ENCODE results near the gene TMEM196. TPM values are rescaled to one million over a fixed set of nuclear protein-coding genes. Genes with fewer than 3 reads are reported as not detected.

TMEM196 gene
- polyA plus RNA-seq, 2 donors = not detected

DNA sequence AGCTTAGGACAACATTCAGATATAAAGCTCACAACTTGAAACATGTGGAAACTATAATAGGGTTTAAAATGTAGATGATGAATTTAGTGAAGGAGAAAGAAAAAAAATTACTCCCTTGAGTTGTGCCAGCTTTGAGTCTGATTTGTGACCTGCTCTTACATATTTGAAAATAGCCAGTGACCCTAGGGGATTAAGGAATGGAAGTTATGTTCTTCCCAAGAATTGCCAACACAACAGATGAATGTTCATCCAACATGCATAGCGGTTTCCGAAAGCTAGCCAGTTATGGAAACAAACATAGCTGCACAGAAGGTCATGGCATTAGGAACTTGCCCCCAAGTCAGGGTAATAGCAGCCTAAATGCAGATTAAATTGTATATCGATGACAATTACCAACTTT is 10.8 kb downstream of the TMEM196 start:
- no peaks in the 10 kb centered on the region for H3K9me3 ChIP-seq (ENCODE audit: control insufficient read depth in 2 of 2, insufficient read depth in 1 of 2, low read depth in 1 of 2, low read length in 1 of 2)
- H3K27ac ChIP-seq (ENCODE audit: low read depth in 2 of 2, low read length in 1 of 2) = no peak overlapping the region
- 83% methylated on average over 3 of the region's 3 CpGs for WGBS, 2 donors
- no peaks in the 10 kb centered on the region for H3K27me3 ChIP-seq (ENCODE audit: control insufficient read depth in 1 of 2, insufficient read depth in 2 of 2, low read length in 2 of 2)
- H3K4me1 ChIP-seq (ENCODE audit: control insufficient read depth in 2 of 2, insufficient read depth in 2 of 2, low read length in 1 of 2) = no peaks in the 10 kb centered on the region
- no peak overlapping the region for H3K4me3 ChIP-seq (ENCODE audit: low read depth in 1 of 2, low read length in 2 of 2)
- H3K36me3 ChIP-seq (ENCODE audit: control insufficient read depth in 2 of 2, insufficient read depth in 2 of 2, low read length in 1 of 2) = no peaks in the 10 kb centered on the region

DNA sequence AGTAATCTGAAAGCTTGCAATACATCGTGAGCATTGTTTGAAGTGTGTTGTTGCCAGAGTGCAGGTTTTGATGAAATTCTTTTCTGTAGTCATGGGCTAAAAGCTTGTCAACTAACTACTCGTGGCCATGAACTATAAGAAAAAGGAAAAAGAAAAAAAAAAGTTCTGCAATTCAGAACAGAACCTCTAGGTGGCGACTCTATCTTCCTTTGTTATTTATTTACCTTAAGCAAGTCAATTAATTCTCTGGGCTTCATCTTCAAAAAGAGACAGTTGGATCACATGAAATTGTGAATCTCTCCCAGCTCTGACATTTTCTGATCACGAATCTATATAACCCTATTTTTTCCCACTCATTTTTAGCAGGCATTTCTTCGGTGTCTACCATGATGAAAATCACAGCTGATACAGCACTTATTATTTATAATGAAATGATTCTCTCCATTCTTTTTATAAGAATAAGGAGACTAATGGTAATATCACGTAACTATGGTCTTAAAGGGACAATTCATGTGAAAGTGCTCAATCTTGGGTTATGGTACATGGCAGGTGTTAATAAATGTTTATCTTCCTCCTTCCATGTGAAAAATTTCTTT is 18.8 kb downstream of the TMEM196 start:
- Histone ChIP-seq H3K4me1 (ENCODE audit: control insufficient read depth in 2 of 2, insufficient read depth in 2 of 2, low read length in 1 of 2) (no peaks in the 10 kb centered on the region), H3K36me3 (ENCODE audit: control insufficient read depth in 2 of 2, insufficient read depth in 2 of 2, low read length in 1 of 2) (no peaks in the 10 kb centered on the region), H3K27ac (ENCODE audit: low read depth in 2 of 2, low read length in 1 of 2) (no peak overlapping the region), H3K27me3 (ENCODE audit: control insufficient read depth in 1 of 2, insufficient read depth in 2 of 2, low read length in 2 of 2) (no peaks in the 10 kb centered on the region), H3K9me3 (ENCODE audit: control insufficient read depth in 2 of 2, insufficient read depth in 1 of 2, low read depth in 1 of 2, low read length in 1 of 2) (no peaks in the 10 kb centered on the region), H3K4me3 (ENCODE audit: low read depth in 1 of 2, low read length in 2 of 2) (no peak overlapping the region)
- WGBS, 2 donors = 40% methylated on average over 6 of the region's 6 CpGs

GRCh38 chr7:19752020-19752419 is 21.4 kb downstream of the TMEM196 start:
- Histone ChIP-seq H3K9me3 (ENCODE audit: control insufficient read depth in 2 of 2, insufficient read depth in 1 of 2, low read depth in 1 of 2, low read length in 1 of 2) (no peaks in the 10 kb centered on the region), H3K4me1 (ENCODE audit: control insufficient read depth in 2 of 2, insufficient read depth in 2 of 2, low read length in 1 of 2) (no peaks in the 10 kb centered on the region), H3K27me3 (ENCODE audit: control insufficient read depth in 1 of 2, insufficient read depth in 2 of 2, low read length in 2 of 2) (no peaks in the 10 kb centered on the region), H3K36me3 (ENCODE audit: control insufficient read depth in 2 of 2, insufficient read depth in 2 of 2, low read length in 1 of 2) (no peaks in the 10 kb centered on the region), H3K4me3 (ENCODE audit: low read depth in 1 of 2, low read length in 2 of 2) (no peak overlapping the region), H3K27ac (ENCODE audit: low read depth in 2 of 2, low read length in 1 of 2) (no peak overlapping the region)
- 72 to 77% methylated on average over 3 of the region's 3 CpGs for WGBS, 2 donors

DNA sequence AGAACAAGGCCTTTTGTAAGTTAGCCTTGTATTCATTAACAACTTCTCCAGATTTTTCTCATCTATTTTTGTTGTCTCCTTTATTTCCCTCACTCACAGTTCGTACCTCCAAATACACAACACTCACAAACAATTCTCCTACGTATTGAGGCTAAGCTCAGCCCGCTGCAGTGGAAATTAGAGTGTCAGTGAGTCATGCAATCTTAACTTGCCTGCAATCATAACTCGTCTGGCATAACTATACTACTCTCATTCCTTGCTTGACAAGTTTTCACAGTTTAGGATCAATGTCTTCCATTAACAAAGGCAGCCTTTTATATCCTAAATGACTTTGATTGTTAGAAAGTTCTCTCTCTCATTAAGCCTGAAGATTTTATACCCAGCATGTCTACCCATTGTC is 23.8 kb downstream of the TMEM196 start:
- Histone ChIP-seq H3K9me3 (ENCODE audit: control insufficient read depth in 2 of 2, insufficient read depth in 1 of 2, low read depth in 1 of 2, low read length in 1 of 2) (no peaks in the 10 kb centered on the region), H3K27me3 (ENCODE audit: control insufficient read depth in 1 of 2, insufficient read depth in 2 of 2, low read length in 2 of 2) (no peaks in the 10 kb centered on the region), H3K36me3 (ENCODE audit: control insufficient read depth in 2 of 2, insufficient read depth in 2 of 2, low read length in 1 of 2) (no peaks in the 10 kb centered on the region), H3K4me3 (ENCODE audit: low read depth in 1 of 2, low read length in 2 of 2) (no peak overlapping the region), H3K27ac (ENCODE audit: low read depth in 2 of 2, low read length in 1 of 2) (no peak overlapping the region), H3K4me1 (ENCODE audit: control insufficient read depth in 2 of 2, insufficient read depth in 2 of 2, low read length in 1 of 2) (no peaks in the 10 kb centered on the region)
- WGBS, 2 donors = 38 to 51% methylated on average over 4 of the region's 4 CpGs

- H3K4me1 ChIP-seq (ENCODE audit: control insufficient read depth in 2 of 2, insufficient read depth in 2 of 2, low read length in 1 of 2) = no peaks in the 10 kb centered on the region
- H3K27ac ChIP-seq (ENCODE audit: low read depth in 2 of 2, low read length in 1 of 2) = no peak overlapping the region
- no peak overlapping the region for H3K4me3 ChIP-seq (ENCODE audit: low read depth in 1 of 2, low read length in 2 of 2)
- H3K36me3 ChIP-seq (ENCODE audit: control insufficient read depth in 2 of 2, insufficient read depth in 2 of 2, low read length in 1 of 2) = no peaks in the 10 kb centered on the region
- 30 to 31% methylated on average over 4 of the region's 4 CpGs for WGBS, 2 donors
- H3K27me3 ChIP-seq (ENCODE audit: control insufficient read depth in 1 of 2, insufficient read depth in 2 of 2, low read length in 2 of 2) = no peaks in the 10 kb centered on the region
- H3K9me3 ChIP-seq (ENCODE audit: control insufficient read depth in 2 of 2, insufficient read depth in 1 of 2, low read depth in 1 of 2, low read length in 1 of 2) = no peaks in the 10 kb centered on the region
These were observed 25.6 kb downstream of the TMEM196 start for GRCh38 chr7:19747740-19748339.

- WGBS, 2 donors = 43 to 50% methylated on average over 1 of the region's 1 CpG
- H3K4me3 ChIP-seq (ENCODE audit: low read depth in 1 of 2, low read length in 2 of 2) = no peak overlapping the region
- no peaks in the 10 kb centered on the region for H3K4me1 ChIP-seq (ENCODE audit: control insufficient read depth in 2 of 2, insufficient read depth in 2 of 2, low read length in 1 of 2)
- no peaks in the 10 kb centered on the region for H3K9me3 ChIP-seq (ENCODE audit: control insufficient read depth in 2 of 2, insufficient read depth in 1 of 2, low read depth in 1 of 2, low read length in 1 of 2)
- no peaks in the 10 kb centered on the region for H3K36me3 ChIP-seq (ENCODE audit: control insufficient read depth in 2 of 2, insufficient read depth in 2 of 2, low read length in 1 of 2)
- no peaks in the 10 kb centered on the region for H3K27me3 ChIP-seq (ENCODE audit: control insufficient read depth in 1 of 2, insufficient read depth in 2 of 2, low read length in 2 of 2)
- H3K27ac ChIP-seq (ENCODE audit: low read depth in 2 of 2, low read length in 1 of 2) = no peak overlapping the region
These were observed 29.3 kb downstream of the TMEM196 start for GRCh38 chr7:19744075-19744474.

DNA sequence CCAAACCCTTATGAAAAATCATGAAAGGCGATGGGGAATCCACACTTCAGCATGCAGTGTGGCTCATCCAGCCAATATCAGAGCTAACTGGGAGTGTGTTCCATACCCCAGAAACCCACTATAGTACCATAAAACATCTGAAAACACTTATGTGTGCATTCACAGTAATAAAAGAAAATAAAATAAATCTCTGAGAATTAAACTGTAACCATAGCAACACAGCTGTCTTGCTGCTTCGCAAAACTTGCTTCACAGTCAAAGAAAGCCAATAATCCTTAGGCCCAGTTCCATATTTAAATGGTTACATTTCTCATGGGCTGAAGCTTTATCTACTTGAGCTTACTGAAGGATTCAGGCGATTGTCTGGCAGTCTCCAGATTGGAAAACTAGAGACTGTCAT is 44.7 kb downstream of the TMEM196 start:
- WGBS, 2 donors = 71 to 79% methylated on average over 3 of the region's 3 CpGs
- H3K9me3 ChIP-seq (ENCODE audit: control insufficient read depth in 2 of 2, insufficient read depth in 1 of 2, low read depth in 1 of 2, low read length in 1 of 2) = no peaks in the 10 kb centered on the region
- H3K27me3 ChIP-seq (ENCODE audit: control insufficient read depth in 1 of 2, insufficient read depth in 2 of 2, low read length in 2 of 2) = no peaks in the 10 kb centered on the region

GRCh38 chr7:19725770-19726169 is 47.6 kb downstream of the TMEM196 start:
- no peaks in the 10 kb centered on the region for H3K9me3 ChIP-seq (ENCODE audit: control insufficient read depth in 2 of 2, insufficient read depth in 1 of 2, low read depth in 1 of 2, low read length in 1 of 2)
- no peaks in the 10 kb centered on the region for H3K4me1 ChIP-seq (ENCODE audit: control insufficient read depth in 2 of 2, insufficient read depth in 2 of 2, low read length in 1 of 2)
- no peaks in the 10 kb centered on the region for H3K36me3 ChIP-seq (ENCODE audit: control insufficient read depth in 2 of 2, insufficient read depth in 2 of 2, low read length in 1 of 2)
- no peaks in the 10 kb centered on the region for H3K27me3 ChIP-seq (ENCODE audit: control insufficient read depth in 1 of 2, insufficient read depth in 2 of 2, low read length in 2 of 2)
- no peak overlapping the region for H3K27ac ChIP-seq (ENCODE audit: low read depth in 2 of 2, low read length in 1 of 2)
- no peak overlapping the region for H3K4me3 ChIP-seq (ENCODE audit: low read depth in 1 of 2, low read length in 2 of 2)
- WGBS, 2 donors = 75 to 77% methylated on average over 5 of the region's 5 CpGs

More for the DNA sequence above, 44.7 kb downstream of the TMEM196 start:
- Histone ChIP-seq H3K27ac (ENCODE audit: low read depth in 2 of 2, low read length in 1 of 2) (no peak overlapping the region), H3K4me1 (ENCODE audit: control insufficient read depth in 2 of 2, insufficient read depth in 2 of 2, low read length in 1 of 2) (no peaks in the 10 kb centered on the region), H3K4me3 (ENCODE audit: low read depth in 1 of 2, low read length in 2 of 2) (no peak overlapping the region), H3K36me3 (ENCODE audit: control insufficient read depth in 2 of 2, insufficient read depth in 2 of 2, low read length in 1 of 2) (no peaks in the 10 kb centered on the region)

- no peak overlapping the region for H3K27ac ChIP-seq (ENCODE audit: low read depth in 2 of 2, low read length in 1 of 2)
- H3K27me3 ChIP-seq (ENCODE audit: control insufficient read depth in 1 of 2, insufficient read depth in 2 of 2, low read length in 2 of 2) = no peaks in the 10 kb centered on the region
- WGBS, 2 donors = 37 to 43% methylated on average over 1 of the region's 1 CpG
- H3K36me3 ChIP-seq (ENCODE audit: control insufficient read depth in 2 of 2, insufficient read depth in 2 of 2, low read length in 1 of 2) = no peaks in the 10 kb centered on the region
- H3K4me3 ChIP-seq (ENCODE audit: low read depth in 1 of 2, low read length in 2 of 2) = no peak overlapping the region
- H3K4me1 ChIP-seq (ENCODE audit: control insufficient read depth in 2 of 2, insufficient read depth in 2 of 2, low read length in 1 of 2) = no peaks in the 10 kb centered on the region
- H3K9me3 ChIP-seq (ENCODE audit: control insufficient read depth in 2 of 2, insufficient read depth in 1 of 2, low read depth in 1 of 2, low read length in 1 of 2) = no peaks in the 10 kb centered on the region
These were observed 57.9 kb downstream of the TMEM196 start for GRCh38 chr7:19715499-19715898.

DNA sequence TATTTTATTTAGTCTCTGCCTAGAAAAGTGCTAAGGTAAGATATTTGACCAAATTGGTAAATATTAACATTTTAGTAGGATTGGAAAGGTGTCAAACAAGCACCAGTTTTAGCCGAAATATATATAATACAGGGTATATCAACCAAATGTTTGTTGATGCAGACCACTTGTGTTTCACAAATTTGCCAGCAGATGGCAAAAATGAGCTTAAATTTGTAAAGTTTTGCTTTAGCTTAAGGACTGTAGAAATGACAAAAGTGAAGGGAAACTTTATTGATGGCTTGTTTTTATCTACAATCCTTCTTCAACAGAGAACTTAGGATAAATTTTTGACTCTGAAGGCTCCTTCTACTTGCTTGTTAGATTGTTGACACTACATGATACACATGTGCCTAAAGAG is 59.7 kb downstream of the TMEM196 start:
- Histone ChIP-seq H3K4me1 (ENCODE audit: control insufficient read depth in 2 of 2, insufficient read depth in 2 of 2, low read length in 1 of 2) (no peaks in the 10 kb centered on the region), H3K9me3 (ENCODE audit: control insufficient read depth in 2 of 2, insufficient read depth in 1 of 2, low read depth in 1 of 2, low read length in 1 of 2) (no peaks in the 10 kb centered on the region), H3K4me3 (ENCODE audit: low read depth in 1 of 2, low read length in 2 of 2) (no peak overlapping the region), H3K27ac (ENCODE audit: low read depth in 2 of 2, low read length in 1 of 2) (no peak overlapping the region), H3K27me3 (ENCODE audit: control insufficient read depth in 1 of 2, insufficient read depth in 2 of 2, low read length in 2 of 2) (no peaks in the 10 kb centered on the region), H3K36me3 (ENCODE audit: control insufficient read depth in 2 of 2, insufficient read depth in 2 of 2, low read length in 1 of 2) (no peaks in the 10 kb centered on the region)
- WGBS, 2 donors = 36 to 43% methylated on average over 1 of the region's 1 CpG

Data from esophagus (tissue), 2 donors.